GM10266 (cell line): ENCODE measurements around the gene CYSTM1.

Source experiments
- DNase-seq: peaks from one replicate; pipeline ENCODE4 v3.0.0; 2012; ENCODE audit errors: extremely low spot score
- TF ChIP-seq, protein P1 (sequence below): IDR thresholded peaks from 2 replicates; pipeline ENCODE4 v1.5.1; 2012; ENCODE audit warnings: mild to moderate bottlenecking, low read depth; ENCODE audit not compliant: control insufficient read depth, insufficient read depth; ENCODE audit errors: missing control alignments

CYSTM1 gene

DNA sequence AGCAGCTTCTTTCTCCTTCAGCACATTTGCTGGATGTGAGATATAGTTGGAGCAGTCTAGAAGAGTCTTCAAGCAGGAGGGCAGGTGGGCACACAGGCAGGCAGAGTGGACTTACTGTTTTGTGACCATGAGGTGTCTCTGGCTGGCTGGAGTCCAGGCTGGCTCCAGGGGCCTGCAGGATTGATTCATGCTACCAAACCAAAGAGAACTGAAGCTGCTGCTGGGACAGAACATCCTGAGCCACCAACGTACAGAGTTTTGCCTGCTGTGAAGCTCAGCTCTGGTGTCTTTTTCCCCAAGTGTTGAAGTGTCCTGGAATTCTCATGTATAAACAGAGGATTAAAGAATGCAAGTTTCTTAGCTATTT lies 45.7 kb downstream of the CYSTM1 start:
- no peak for DNase-seq

DNA sequence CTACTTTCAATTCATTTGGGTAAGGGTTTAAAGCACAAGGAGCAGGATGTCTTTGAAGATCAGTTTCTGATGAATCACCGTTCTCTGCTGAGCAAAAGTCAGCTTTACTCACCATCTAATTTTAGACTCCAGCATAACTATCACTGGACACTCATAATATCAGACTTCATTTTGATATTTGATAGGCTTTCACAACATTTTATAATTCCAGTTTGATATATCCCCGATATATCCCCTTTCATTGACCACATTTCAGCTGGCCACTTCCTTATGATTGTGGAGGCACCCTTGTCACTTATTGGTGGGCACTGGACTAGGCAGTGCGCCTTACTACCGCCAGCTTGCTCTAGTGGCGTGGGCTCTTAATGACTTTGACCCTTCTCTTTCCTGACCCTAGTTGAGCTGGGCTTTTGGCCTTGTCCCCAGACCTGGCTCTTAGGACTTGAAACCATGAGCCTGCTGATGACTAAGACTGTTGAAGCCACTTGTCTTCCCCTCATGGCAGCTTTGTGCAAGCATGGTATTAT lies 46.8 kb downstream of the CYSTM1 start:
- TF ChIP-seq, protein P1, sequence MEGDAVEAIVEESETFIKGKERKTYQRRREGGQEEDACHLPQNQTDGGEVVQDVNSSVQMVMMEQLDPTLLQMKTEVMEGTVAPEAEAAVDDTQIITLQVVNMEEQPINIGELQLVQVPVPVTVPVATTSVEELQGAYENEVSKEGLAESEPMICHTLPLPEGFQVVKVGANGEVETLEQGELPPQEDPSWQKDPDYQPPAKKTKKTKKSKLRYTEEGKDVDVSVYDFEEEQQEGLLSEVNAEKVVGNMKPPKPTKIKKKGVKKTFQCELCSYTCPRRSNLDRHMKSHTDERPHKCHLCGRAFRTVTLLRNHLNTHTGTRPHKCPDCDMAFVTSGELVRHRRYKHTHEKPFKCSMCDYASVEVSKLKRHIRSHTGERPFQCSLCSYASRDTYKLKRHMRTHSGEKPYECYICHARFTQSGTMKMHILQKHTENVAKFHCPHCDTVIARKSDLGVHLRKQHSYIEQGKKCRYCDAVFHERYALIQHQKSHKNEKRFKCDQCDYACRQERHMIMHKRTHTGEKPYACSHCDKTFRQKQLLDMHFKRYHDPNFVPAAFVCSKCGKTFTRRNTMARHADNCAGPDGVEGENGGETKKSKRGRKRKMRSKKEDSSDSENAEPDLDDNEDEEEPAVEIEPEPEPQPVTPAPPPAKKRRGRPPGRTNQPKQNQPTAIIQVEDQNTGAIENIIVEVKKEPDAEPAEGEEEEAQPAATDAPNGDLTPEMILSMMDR = no peak
- peak; percentile 32 for DNase-seq

More for the DNA sequence above, 45.7 kb downstream of the CYSTM1 start:
- TF ChIP-seq, protein P1 = no peak

DNA sequence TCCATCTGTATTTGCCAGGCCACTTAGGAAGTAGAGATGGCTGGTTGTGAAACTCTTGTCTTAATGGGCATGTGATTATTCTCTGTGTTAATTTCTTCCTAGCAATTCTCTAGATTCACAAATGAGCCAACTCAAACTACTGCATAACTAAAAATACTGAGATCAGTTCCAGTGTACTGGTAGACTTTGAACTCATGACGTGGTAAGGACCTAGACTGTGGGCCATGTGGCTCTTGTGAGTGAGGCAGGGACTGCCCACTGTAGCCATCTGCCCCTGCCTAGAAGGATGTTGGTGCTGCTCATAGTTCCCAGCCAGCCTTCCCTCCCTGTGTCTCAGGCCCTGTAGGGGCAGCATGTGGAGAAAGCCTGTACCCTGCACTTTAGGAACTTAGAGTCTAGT lies 47.4 kb downstream of the CYSTM1 start:
- TF ChIP-seq, protein P1 = no peak
- DNase-seq = no peak

DNA sequence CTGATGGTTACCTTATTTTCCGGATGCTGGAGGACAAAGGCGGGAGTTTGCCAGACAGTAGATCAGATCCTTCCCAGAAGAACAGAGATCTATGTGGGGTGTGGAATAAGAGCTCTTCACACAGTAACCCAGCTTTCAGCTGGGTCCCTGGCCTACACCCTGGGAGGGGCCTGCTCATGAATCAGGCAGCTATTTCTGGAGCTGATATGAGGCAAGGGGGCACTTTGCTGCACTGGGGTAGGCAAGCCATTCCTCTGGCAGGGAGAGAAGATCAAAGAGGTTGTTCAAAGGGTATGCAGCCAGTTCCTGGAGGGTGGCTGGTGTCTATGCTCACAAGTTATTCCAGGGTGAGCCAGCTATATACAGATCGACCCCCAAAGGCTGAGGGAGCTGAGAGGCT lies 48.6 kb downstream of the CYSTM1 start:
- no peak for DNase-seq
- TF ChIP-seq, protein P1 = no peak

DNA sequence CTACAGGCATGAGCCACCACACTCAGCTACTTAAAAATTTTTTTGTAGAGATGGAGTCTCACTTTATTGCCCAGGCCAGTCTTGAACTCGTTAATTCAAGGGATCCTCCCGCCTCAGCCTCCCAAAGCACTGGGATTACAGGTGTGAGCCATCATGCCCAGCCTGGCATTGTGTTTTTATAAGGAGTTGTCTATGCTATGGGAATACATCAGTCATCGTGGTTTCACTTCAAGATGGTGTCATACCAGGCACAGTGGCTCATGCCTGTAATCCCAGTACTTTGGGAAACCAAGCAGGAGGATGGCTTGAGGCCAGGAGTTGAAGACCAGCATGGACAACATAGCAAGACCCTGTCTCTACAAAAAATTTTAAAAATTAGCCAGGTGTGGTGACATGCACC lies 49.7 kb downstream of the CYSTM1 start:
- TF ChIP-seq, protein P1 = no peak

DNA sequence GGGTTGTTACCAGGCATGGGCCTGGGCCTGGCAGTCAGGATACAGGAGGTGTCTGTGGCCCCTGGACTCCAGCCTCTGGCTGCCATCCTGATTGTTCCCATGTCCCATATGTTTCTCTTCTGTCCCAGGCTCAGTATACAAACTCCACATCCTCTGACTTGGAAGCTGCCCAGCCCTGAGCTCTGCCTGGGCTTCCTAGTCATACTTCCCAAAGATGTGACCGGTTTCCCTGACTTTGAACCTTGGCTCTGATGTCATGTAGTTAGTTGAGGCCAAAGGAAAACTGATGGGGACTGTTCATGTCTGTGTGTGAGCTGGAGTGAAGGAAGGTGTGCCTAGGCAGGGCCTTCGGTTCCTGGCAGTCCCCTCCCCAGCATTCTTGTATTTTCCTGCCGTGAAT lies 50.4 kb downstream of the CYSTM1 start:
- TF ChIP-seq, protein P1 = no peak
- no peak for DNase-seq

More for the DNA sequence above, 49.7 kb downstream of the CYSTM1 start:
- no peak for DNase-seq

DNA sequence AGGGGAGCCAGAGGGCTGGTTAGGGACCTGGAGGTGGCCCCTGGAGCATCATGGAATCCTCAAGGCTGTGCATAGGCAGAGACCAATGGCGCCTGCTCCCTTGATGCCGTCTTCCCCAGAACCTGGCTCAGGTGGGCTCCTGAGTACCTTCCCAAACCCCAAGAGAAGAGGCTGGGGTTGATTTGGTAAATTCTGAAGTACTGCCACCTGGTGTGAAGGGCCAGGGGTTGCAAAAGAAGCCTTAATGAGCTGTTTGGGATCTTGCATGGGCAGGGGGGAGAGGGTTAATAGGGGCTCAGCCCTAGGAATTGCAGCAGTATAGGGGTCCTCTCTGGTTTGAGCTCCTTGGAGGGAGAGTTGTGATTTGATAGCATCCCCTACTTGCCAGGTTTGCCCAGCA lies 52.1 kb downstream of the CYSTM1 start:
- TF ChIP-seq, protein P1 = peak; percentile 12
- no peak for DNase-seq
